Kidney epithelial cell (primary cell): ENCODE data around the gene ADPRM. TPM values are rescaled to one million over a fixed set of nuclear protein-coding genes. Genes with fewer than 3 reads are reported as not detected.
A peak's percentile ranks its signal among the peaks of the same experiment; 100 is the strongest.
"Not testable (repeated sequence)": the region's sequence is repeated elsewhere in the genome, so short reads cannot be mapped to it uniquely, and the experiment has no call there.

ENCODE experiments used
- DNase-seq: peaks from one replicate; pipeline ENCODE4 v3.0.0-alpha.2; 2010; ENCODE audit warnings: low read depth
- H3K27me3 ChIP-seq: 2 replicates; pipeline ENCODE4 v1.6.0; 2011; ENCODE audit warnings: low read length; ENCODE audit not compliant: control insufficient read depth, insufficient read depth
- H3K36me3 ChIP-seq: 2 replicates; pipeline ENCODE4 v1.5.1; 2011; ENCODE audit warnings: low read length; ENCODE audit not compliant: control insufficient read depth, insufficient read depth
- H3K4me3 ChIP-seq: 2 replicates; pipeline ENCODE4 v1.5.1; 2011; ENCODE audit warnings: low read depth, mild to moderate bottlenecking, control low read depth, low read length
- total RNA-seq: library from RNA; depleted of rRNA; stranded (reverse); fragments of >200 nt; gene quantifications from 2 replicates; pipeline ENCODE4 v1.2.3, GENCODE V29; 2015
- TF ChIP-seq, protein P1 (sequence below): IDR thresholded peaks from 2 replicates; pipeline ENCODE4 v1.5.1; 2011; ENCODE audit warnings: mild to moderate bottlenecking, moderate library complexity, low read length, control low read depth, inconsistent platforms; ENCODE audit not compliant: insufficient read depth, poor library complexity, severe bottlenecking

Gene ADPRM
- total RNA-seq, 1 donor from 2014 or later = 18.8 TPM

DNA sequence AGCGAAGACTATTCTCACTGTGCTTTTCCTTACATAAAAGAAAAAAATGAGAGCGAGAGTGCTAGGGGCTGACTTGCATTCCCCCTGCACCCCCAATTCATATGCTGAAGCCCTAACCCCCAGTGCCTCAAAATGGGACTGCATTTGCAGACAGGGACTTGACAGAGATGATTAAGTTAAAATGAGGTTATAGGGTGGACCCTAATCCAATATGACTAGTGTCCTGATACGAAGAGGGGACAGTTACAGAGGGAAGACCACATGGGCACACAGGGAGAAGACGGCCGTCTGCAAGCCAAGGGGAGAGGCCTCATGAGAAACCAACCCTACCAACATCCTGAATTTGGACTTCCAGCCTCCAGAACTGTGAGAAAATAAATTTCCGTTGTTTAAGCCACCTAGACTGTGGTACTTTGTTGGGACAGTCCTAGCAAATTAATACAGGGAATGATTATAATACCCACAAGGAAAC lies 34.0 kb downstream of the ADPRM start:
- Histone ChIP-seq H3K36me3 (no peaks in the 10 kb centered on the region), H3K27me3 (no peaks in the 10 kb centered on the region), H3K4me3 (no peak overlapping the region)
- no peak for DNase-seq
- TF ChIP-seq, protein P1, sequence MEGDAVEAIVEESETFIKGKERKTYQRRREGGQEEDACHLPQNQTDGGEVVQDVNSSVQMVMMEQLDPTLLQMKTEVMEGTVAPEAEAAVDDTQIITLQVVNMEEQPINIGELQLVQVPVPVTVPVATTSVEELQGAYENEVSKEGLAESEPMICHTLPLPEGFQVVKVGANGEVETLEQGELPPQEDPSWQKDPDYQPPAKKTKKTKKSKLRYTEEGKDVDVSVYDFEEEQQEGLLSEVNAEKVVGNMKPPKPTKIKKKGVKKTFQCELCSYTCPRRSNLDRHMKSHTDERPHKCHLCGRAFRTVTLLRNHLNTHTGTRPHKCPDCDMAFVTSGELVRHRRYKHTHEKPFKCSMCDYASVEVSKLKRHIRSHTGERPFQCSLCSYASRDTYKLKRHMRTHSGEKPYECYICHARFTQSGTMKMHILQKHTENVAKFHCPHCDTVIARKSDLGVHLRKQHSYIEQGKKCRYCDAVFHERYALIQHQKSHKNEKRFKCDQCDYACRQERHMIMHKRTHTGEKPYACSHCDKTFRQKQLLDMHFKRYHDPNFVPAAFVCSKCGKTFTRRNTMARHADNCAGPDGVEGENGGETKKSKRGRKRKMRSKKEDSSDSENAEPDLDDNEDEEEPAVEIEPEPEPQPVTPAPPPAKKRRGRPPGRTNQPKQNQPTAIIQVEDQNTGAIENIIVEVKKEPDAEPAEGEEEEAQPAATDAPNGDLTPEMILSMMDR = no peak

DNA sequence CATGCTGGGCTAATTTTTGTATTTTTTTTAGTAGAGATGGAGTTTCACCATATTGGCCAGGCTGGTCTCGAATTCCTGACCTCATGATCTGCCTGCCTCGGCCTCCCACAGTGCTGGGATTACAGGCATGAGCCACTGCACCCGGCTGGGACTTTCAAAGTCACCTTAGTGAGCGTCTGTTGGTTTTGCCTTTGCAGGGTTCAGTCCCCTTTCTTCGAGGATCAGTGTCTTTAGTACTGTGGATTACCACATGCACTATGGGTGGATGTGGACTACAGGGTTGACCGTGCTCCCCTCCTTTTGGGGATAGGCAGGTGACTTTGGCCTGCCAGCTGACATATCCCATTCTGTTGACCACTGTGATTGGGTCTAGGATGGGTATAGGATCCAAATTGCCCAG lies 34.7 kb downstream of the ADPRM start:
- DNase-seq, H3K36me3 ChIP-seq, H3K4me3 ChIP-seq, H3K27me3 ChIP-seq: not testable (repeated sequence)

DNA sequence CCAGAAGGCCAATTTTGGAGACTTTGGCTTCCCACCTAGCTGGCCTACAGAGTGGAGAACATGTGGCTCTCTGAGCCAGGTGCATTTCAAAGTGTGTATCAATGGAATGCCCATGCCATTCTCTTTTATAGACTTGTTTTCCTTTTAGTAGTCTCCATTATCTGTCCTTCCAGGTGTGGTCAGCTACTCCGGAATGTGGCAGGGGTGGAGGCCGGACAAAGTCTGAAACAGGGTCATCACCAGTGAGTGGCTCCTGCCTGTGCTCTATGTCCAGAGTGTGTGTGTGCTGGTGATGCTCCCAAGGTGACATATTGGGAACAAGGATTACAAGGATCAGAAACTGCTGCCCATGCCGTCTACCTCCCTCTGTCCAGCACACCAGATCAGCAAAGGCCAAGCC lies 36.3 kb downstream of the ADPRM start:
- Histone ChIP-seq H3K27me3 (peaks cover 2% of the 10 kb centered on the region), H3K4me3 (no peak overlapping the region), H3K36me3 (no peaks in the 10 kb centered on the region)
- TF ChIP-seq, protein P1 = no peak
- DNase-seq = no peak

DNA sequence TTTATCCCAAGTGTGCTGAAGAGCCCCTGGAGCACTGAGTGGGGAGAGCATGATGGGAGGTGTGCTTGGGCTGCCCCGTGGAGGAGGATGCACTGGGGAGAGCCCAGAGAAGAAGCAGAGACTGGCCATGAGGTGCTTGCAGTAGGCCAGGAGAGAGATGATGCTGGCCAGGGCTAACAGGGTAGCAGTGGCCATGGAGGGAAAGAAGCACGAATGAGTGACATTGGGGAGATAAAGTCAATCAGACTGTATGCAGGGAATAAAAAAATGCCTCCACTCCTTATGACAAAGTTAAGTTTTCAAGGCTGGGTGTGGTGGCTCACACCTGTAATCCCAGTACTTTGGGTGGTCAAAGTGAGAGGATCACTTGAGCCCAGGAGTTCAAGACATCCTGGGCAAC lies 37.9 kb downstream of the ADPRM start:
- H3K4me3 ChIP-seq = no peak overlapping the region
- no peaks in the 10 kb centered on the region for H3K36me3 ChIP-seq
- TF ChIP-seq, protein P1 = no peak
- no peak for DNase-seq
- H3K27me3 ChIP-seq = peaks cover 2% of the 10 kb centered on the region

DNA sequence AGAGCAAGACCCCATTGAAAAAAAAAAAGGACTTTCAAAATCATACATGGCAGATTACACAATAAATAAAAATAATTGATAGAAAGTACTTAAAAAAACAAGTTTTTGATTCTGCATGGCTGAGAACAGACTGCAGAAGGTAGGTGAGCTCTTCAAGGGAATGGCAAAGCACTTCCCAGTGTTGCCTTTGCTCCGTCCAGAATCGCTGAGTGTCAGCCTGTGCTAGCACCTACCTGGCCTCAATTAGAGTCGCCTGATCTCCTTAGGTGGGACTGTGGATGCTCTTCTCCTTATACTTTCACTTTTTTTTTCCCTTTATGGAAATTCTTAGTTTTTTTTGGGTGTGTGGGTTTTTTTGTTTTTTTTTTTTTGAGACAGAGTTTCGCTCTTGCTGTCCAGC lies 38.4 kb downstream of the ADPRM start:
- TF ChIP-seq, protein P1 = no peak
- H3K36me3 ChIP-seq = no peaks in the 10 kb centered on the region

DNA sequence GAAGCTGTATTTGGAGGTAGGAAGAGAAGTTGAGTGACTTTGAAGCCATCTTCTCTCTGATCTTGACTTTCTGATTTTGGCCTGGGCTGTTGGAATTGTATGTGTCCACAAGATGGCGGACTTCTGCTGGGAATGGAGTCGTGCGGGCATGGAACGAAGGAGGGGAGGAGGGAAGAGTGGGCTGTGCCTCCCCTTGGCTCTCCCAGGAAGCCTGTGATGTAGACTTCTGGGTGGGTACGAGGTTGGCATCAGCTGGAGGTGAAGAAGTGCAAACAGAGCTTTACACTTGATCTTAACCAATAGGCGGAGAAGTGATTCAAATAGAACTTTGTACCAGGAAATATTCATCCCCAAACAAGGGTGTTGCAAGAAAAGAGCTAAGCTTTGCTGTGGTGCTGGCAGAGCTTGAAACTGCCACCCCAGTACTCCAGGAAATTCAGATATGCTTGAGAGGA lies 39.8 kb downstream of the ADPRM start:
- no peak for DNase-seq
- Histone ChIP-seq H3K36me3 (no peaks in the 10 kb centered on the region), H3K27me3 (peaks cover 2% of the 10 kb centered on the region), H3K4me3 (no peak overlapping the region)
- TF ChIP-seq, protein P1 = peak; percentile 79

More for the DNA sequence above, 38.4 kb downstream of the ADPRM start:
- DNase-seq = no peak
- no peak overlapping the region for H3K4me3 ChIP-seq
- H3K27me3 ChIP-seq = peaks cover 2% of the 10 kb centered on the region
